HuH-7.5 (cell line): ENCODE data around the gene ZHX3.
"Not testable (repeated sequence)": the region's sequence is repeated elsewhere in the genome, so short reads cannot be mapped to it uniquely, and the experiment has no call there.

ENCODE experiments used
- DNase-seq: peaks from one replicate; pipeline ENCODE4 v3.0.0; 2011; ENCODE audit warnings: low spot score

ZHX3 gene

GRCh38 chr20:41134362-41135186, 183.0 kb downstream of the ZHX3 start:
- no peak for DNase-seq

DNA sequence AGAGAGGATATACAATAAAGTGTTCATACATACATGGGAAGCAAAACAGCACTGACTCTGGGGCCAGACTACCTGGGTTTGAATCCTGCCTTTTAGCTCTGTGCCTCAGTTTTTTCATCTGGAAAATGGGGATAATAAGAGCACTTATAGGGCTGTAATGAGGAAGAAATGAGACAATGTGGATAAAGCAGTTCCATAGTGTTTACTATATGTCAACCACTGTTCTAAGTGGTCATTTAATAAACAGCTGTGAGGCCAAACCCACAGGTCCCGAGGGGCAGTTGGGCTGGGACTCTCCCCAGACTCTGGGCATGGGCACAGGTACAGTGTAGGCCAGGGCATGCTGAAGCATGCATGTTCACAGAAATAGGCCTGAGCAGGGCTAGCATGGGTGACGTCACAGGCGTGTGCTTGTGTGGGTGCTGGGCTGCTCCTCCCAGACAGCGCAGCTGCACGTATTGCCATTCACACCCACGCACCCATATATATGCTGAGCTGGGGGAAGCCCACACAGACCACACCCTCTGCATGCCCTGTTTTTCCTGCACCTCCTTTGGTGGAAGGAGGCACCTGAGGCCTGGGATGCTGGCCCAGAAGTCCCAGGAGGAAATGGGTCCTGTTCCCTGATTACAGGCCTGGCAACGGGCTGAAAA, 183.7 kb downstream of the ZHX3 start:
- no peak for DNase-seq

DNA sequence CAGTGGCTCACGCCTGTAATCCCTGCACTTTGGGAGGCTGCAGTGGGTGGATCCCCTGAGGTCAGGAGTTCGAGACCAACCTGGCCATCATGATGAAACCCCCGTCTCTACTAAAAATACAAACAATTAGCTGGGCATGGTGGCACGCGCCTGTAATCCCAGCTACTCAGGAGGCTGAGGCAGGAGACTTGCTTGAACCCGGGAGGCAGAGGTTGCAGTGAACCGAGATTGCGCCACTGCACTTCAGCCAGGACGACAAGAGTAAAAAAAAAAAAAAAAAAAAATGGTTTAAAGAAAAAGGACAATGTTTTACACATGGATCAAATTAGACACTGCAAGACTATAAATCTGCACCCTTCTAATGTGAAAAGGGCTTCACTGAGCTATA, 185.1 kb downstream of the ZHX3 start:
- DNase-seq: not testable (repeated sequence)

DNA sequence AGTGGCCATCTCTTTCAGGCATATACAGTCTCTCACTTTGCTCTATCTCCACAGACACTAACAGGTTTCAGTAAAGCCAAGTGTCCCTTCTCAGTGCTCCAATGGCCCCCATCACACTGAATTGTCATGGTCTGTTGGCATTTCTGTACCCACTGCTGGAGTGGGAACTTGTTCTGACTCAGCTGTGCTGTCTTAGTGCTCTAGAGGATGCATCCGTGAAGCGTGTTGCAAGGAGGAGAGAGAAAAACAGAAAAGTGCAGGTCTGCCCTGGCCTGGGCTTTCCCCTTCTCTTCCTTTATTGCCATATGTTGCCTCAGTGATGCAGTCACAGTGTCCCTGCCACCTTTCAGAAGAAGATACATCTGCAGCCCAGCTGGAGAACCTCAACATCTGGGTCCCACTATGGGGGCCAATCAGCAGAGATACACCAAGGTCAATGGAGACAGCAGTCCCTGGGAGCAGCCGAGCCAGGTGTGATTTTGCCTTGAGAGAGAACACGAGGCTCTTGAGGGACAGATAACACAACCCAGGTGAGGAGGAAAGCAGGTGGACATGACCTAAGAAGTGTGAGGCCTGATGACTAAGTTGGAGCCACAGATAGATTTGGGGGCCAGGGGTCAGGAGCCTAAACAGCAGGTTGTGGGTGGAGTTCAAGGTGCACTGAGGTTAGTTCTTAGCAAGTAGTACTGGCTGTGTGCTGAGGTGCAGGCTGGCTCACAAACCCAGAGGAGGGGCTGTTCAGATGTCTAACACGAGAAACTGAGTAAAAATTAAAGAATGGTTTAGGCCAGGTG, 185.7 kb downstream of the ZHX3 start:
- no peak for DNase-seq
